ENCODE results near the gene PGGHG.
A peak's percentile ranks its signal among the peaks of the same experiment; 100 is the strongest.

Gene PGGHG

DNA sequence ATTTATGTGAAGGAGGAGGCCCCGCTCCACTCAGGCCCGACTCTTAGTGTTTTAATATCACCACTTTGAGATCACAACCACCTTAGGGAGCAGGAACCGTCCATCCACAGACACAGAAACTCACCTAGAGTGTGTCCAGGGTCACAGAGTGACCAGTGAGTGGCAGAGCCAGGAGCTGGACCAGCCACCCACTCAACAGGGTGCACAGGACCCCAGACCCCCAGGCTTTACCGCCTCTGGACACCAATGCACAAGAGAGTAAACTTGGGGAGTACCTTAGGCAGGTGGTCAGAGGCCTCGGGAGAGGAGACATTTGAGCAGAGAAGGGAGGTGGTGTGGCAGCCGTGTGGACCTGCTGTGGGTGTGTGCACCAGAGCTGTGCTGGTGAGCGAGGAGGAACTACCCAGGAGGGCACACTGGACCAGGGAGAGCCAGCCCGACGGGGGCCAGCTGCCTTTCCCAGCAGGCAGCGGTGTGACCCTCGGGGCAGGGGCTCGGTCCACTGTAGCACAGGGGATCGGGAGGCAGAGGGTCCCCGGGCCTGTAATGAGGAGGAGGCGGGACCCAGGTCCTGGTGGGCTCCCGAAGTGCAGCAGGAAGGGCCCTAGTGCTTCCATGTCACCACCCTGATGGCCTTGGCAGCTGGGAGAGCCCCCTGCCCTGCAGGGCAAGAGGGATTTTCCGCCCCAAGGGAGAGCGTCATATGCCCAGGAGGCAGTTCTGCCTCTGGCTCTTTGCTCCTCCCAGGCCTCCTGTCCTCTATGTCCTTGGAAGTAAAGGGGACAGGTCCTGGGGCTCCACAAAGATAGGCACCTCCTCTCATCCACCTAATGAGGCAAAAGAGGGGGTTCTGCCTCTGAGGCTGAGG is 18.2 kb upstream of the PGGHG start:
- DNase-seq: no peak

DNA sequence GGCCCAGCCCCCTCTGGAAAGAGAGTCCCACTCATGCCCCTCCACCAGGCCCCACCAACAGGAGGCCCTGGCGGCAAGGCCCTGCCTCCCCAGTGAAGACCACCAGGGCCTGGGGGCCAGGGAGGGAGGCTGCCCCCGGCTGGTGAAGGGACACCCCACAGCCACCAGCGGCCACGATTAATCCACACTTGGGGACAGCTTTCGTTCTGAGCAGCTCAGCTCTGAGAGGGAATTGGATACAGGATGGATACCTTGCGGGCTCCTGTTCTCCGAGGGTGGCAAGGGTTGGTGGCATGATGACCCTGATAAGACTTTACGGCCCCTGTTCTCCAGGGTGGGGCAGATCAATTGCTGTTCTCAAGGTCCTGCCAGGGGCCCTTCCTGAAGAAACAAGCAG is 17.6 kb upstream of the PGGHG start:
- DNase-seq: no peak

DNA sequence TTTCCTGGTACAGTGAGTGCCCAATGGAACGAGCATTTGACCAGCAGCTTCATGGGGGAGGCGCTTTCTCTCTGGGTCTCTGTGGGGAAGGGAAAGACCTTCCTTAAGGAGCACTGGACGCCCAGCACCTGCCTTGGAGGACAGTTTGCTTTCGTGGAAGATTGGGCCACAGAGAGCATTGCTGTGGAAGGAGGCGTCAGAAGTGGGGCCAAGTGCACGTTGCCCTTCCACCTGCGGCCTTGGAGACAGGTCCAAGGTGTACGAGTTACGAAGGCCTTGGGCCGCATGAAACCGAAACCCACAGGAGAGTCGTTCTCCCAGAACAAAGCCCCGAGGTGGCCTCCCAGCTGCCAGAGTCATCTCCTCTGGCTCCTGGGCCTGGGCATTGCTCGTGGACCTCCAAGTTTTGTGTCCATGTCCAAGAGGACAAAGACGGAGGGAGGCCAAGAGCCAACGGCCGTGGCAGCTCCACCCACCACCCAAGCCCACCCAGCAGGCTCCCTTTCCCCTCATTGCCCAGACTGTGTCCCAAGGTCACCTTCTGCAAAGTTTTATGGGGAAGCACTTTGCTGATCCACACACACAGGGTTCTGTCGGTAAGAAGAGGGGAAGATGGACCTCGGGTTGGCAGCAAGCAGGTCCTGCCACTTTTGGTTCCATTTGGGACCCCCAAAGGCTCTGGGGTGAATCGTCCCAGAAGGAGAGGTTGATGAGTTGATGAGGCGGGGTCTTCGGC is 16.6 kb upstream of the PGGHG start:
- no peak for DNase-seq

DNA sequence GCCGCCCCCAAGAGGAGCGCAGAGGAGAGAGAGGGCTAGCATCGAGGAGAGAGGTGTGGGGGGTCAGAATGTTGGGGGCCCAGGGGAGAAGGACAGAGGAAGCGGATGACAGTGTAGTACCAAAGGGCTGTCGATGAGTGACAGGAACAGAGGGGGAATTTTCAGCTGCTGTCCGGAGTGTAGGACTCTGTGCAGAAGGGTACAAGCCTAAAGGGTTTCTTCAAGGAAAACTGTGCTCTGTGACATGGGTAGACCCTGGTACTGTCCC is 16.1 kb upstream of the PGGHG start:
- DNase-seq: no peak

DNA sequence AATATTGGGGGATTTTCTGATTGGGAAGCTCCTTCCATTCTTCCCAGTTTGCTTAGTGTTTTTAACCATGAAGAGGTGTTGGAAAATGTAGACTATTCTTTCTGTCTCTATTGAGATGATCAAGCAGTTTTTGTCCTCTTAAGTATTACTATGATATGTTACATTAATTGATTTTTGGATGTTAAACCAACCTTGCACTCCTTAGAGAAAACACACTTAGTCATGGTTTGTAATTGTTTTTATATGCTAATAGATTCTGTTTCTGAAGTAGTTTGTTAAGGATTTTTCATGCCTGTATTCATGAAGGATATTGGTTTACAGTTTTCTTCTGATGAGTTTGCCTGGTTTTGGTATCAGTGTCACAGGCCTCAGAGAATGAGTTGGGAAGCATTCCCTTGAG is 12.7 kb upstream of the PGGHG start:
- no peak for DNase-seq

DNA sequence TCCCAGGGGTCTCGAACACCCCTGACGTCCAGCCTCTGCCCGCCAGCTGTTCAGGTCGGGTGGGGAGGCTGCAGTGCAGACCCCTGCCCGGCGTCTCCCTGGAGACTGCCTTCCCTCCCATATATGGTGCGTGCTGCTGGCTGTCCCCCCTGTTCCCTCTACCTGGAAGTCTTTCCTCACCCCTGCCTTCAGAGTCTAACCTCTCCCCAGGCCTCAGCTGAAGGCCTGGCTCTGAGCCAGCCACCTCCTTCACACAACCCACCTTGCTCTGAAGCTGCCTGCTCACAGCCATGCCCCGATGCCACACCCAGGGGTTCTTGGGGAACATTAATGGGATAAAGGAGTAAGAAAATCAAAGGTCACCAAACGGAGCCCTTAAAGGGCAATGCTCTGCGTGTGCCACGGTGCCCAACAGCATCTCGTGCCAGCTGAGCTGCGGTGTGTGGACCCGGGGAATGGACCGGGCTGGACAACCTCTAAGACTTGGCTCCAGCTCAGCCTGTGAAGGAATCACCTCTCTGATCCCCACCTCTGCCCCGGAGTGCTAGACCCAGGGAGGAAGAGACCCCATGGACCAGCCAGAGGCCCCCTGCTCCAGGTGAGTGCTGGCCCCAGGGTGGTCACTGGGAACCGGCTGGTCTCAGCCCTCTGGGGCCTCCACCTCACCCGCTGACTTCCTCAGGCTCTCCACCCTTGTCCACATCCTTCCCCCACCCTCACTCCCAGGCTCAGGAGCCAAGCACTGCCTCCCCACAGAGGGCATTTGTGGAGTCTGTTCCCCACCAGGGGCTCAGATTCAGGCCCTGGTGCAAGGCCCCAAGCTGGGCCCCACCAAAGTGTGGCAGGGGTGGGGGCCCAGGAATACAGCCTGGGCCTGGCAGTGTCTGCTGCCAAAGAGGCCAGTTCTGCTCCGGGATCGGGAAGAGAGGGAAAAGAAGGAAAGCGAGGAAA is 10.7 kb upstream of the PGGHG start, which contains the start of gene NLRP6:
NLRP6 (plus strand) TSS at position 407 of the 951 bp plus-strand sequence; CDS start at position 570, 163 bp downstream.
- DNase-seq: no peak

DNA sequence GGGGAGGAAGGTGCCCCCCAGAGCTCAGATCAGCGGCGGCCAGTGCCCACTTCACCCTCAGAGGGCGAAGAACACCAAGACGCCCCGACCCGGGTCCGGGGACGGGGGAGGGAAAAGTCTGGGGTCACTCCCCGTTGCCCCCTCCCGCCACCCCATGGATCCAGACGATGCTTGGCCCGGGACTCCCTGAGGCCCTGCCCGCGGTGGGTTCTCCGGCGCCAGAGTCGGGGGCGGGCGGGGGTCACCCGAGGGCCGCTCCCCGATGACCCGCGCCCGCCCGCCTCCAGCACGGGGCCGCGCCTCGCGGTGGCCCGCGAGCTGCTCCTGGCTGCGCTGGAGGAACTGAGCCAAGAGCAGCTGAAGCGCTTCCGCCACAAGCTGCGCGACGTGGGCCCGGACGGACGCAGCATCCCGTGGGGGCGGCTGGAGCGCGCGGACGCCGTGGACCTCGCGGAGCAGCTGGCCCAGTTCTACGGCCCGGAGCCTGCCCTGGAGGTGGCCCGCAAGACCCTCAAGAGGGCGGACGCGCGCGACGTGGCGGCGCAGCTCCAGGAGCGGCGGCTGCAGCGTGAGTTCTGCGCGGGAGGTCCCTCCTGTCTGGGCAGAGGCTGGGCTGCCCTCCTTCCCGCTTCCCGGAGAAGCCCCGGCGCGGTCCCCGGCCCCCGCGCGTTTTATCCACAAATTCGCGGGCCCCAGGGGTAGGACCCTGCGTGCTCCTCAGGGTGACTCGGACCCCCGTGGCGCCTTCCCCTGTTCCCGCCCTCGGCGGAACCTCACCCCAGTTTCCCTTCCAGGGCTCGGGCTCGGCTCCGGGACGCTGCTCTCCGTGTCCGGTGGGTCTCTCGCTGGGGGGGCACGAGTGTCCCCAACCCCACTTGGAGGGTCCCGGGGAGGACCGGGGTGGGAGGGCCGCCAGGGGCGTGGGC is 9.6 kb upstream of the PGGHG start:
- DNase-seq: no peak

DNA sequence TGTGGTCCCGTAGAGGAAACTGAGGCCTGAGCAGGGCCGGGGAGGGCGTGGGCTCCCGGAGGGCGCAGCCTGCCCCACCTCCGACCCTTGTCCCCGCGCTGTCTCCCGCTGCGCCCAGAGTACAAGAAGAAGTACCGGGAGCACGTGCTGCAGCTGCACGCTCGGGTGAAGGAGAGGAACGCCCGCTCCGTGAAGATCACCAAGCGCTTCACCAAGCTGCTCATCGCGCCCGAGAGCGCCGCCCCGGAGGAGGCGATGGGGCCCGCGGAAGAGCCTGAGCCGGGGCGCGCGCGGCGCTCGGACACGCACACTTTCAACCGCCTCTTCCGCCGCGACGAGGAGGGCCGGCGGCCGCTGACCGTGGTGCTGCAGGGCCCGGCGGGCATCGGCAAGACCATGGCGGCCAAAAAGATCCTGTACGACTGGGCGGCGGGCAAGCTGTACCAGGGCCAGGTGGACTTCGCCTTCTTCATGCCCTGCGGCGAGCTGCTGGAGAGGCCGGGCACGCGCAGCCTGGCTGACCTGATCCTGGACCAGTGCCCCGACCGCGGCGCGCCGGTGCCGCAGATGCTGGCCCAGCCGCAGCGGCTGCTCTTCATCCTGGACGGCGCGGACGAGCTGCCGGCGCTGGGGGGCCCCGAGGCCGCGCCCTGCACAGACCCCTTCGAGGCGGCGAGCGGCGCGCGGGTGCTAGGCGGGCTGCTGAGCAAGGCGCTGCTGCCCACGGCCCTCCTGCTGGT is 8.8 kb upstream of the PGGHG start:
- peak; percentile 1 for DNase-seq

DNA sequence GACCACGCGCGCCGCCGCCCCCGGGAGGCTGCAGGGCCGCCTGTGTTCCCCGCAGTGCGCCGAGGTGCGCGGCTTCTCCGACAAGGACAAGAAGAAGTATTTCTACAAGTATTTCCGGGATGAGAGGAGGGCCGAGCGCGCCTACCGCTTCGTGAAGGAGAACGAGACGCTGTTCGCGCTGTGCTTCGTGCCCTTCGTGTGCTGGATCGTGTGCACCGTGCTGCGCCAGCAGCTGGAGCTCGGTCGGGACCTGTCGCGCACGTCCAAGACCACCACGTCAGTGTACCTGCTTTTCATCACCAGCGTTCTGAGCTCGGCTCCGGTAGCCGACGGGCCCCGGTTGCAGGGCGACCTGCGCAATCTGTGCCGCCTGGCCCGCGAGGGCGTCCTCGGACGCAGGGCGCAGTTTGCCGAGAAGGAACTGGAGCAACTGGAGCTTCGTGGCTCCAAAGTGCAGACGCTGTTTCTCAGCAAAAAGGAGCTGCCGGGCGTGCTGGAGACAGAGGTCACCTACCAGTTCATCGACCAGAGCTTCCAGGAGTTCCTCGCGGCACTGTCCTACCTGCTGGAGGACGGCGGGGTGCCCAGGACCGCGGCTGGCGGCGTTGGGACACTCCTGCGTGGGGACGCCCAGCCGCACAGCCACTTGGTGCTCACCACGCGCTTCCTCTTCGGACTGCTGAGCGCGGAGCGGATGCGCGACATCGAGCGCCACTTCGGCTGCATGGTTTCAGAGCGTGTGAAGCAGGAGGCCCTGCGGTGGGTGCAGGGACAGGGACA is 8.0 kb upstream of the PGGHG start:
- DNase-seq: no peak

DNA sequence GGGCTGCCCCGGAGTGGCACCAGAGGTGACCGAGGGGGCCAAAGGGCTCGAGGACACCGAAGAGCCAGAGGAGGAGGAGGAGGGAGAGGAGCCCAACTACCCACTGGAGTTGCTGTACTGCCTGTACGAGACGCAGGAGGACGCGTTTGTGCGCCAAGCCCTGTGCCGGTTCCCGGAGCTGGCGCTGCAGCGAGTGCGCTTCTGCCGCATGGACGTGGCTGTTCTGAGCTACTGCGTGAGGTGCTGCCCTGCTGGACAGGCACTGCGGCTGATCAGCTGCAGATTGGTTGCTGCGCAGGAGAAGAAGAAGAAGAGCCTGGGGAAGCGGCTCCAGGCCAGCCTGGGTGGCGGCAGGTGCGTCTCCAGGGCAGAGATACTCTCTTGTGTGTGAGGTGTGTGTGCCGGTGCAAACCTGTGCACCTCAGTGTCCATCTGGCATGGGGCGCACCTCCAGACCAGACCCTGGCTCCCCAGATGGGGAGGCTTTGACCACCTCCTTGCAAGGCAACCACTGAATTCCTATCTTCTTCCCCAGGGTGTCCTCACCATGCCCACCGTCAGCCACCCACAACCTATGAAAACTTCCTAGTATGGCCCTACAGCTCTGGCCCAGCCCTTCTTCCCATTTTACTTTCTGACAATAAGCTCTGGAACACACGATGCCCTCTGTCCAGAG is 7.3 kb upstream of the PGGHG start:
- DNase-seq: no peak

DNA sequence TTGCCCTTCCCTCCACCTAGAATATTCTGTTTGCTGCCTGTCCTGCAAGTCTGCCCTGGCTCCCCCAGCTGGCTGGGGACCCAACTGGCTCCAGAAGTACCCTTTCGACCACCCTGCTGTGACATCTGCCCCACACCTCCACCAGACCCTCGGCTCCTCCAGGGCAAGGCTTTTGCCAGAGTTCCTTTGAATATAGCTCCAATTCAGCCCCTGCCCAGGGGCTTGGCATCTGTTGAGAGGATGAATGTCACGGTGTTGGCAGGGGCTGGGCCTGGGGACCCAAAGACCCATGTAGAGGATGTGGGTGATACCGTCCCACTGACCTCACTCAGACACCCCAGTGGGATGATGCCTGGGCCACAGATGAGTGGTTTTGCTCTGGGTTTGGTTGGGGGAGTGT is 6.8 kb upstream of the PGGHG start:
- no peak for DNase-seq

DNA sequence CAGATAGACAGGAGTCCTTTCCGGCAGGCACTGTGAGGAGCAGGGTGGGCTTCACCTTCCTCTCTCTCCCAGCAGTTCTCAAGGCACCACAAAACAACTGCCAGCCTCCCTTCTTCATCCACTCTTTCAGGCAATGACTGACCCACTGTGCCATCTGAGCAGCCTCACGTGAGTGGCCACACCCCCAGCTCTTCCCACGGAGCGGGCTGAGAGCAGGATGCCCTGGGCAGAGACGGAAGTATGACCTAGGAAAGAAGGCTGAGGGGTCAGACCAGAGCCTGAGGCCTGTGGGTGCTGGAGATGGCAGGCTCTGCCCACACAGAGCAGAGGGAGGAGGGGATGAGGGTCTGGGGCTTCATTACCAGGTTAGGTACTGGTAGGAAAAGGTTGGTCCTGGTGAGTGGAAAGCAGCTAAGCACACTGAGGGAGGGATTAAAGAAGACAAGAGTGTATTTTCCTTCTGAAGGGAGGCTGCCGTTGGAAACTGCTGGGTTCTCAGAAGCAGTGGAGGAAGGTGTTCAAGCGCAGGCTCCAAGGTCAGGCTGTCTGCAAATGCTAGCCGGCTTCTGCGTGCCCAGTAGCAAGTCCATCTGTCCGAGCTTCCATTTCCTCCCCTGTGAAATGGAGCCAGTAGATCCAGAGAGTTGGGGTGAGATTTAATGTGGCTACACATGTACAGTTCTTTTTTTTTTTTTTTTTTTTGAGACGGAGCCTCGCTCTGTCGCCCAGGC is 6.1 kb upstream of the PGGHG start:
- DNase-seq: no peak

DNA sequence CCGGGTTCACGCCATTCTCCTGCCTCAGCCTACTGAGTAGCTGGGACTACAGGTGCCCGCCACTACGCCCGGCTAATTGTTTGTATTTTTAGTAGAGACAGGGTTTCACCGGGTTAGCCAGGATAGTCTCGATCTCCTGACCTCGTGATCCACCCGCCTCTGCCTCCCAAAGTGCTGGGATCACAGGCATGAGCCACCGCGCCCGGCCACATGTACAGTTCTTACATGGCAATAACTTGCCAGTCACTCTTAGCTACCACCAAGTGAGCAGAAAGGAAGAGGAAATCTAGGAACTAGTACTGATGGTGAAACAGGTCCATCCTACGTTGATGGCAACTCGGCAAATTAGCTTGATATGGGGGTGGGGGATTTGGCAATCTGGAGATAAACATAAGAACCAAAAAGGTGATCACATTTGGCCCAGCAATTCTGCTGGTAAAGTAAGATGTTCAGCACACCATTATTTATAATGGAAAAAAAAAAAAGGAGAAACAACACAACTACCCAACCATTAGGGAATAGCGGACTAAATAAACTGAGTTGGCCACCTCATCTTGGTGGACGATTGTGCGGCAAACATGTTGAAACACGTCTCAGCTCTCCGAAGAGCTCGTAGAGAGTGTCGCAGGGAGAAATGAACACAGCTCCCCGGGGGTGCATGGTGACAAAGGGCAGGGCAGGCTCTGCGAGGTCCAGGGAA is 5.4 kb upstream of the PGGHG start:
- DNase-seq: no peak

DNA sequence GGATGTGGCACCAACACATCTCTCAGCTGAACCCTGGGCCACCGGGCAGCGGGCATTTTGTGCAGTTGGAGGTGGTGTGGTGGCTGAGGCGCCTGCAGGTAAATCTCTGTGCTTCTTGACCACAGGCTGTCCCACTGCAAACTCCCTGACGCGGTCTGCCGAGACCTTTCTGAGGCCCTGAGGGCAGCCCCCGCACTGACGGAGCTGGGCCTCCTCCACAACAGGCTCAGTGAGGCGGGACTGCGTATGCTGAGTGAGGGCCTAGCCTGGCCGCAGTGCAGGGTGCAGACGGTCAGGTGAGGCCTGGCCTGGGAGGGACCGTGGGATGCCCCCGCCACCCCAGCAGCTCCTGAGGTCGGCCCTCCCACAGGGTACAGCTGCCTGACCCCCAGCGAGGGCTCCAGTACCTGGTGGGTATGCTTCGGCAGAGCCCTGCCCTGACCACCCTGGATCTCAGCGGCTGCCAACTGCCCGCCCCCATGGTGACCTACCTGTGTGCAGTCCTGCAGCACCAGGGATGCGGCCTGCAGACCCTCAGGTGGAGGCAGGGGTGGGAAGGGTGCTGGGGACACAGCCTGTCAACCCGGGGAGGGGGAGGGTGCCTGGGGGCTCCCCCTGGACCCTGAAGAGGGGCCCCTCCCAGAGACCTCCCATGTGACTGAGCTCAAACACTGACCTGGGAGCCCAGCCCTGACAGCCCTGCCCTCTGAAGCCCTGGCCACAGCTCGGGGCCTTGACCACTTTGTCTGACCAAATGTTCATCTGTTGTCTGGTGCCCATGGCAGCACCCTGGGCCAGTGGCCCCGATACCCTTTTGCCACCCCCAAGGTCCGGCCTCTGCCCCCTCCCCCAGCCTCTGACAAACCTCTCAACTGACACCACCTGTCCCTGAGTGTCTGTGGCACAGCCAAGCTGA is 4.6 kb upstream of the PGGHG start:
- DNase-seq: no peak

DNA sequence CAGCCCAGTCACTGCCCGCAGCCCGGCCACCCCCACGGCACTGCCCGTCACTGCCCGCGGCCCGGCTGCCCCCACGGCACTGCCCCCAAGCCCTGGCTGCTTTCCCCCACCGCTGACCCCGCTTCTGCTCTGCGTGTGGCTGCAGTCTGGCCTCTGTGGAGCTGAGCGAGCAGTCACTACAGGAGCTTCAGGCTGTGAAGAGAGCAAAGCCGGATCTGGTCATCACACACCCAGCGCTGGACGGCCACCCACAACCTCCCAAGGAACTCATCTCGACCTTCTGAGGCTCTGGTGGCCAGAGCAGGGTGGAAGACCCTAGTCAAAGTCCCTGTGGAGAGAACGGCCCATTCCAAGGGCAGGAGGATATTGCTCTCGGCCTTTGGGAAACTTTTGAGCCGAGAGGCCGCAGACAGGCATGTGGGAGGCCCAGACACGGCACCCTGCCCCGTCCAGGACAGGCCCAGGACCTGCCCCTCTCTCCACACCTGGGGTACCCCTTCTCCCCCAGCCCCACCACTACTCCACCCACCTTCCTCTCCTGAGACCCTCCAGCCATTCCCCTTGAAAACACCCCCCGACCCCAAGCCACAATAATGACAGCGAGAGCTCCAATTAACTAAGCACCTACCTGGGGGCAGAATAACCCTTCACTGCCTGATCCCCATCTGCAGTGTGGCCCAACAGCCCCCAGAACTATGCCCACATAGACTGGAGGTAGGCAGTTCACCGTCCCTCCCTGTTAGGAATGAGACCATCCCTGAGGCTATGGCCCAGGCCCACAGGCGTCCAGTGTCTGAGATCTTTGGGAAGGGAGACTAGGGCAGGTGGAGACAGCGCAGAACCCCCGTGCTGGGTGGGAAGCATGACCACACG is 3.7 kb upstream of the PGGHG start:
- DNase-seq: no peak

DNA sequence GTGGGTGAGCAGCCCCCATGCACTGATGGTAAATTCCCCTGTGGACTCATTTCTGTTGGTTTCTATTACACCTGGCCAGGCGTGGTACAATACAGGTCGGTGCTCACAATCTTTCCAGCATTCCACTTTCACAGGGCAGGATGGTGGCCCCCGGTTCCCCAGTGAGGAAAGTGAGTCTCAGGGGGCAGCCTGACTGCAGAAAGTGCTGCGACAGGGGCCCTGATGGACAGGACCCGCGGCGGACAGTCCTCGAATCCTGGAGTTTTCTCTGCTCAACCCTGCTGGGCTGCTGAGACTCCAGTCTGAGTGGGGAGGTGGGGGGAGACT is 3.1 kb upstream of the PGGHG start:
- no peak for DNase-seq

All from NCI-H748 treated with DMSO at 0.1 percent for 48 hours (cell line).